IMR-90 (cell line): ENCODE measurements around the gene UGT1A3. TPM values are rescaled to one million over a fixed set of nuclear protein-coding genes. Genes with fewer than 3 reads are reported as not detected.

ENCODE experiments used
- ATAC-seq: fragments of 200-7000 bp; cut with Tn5 transposase; 2 replicates; pipeline ENCODE4 v1.9.1; 2020; ENCODE audit warnings: low read depth, mild to moderate bottlenecking, moderate library complexity
- BruUV-seq: library from RNA; stranded (reverse); fragments of 400-500 nt; replicated peaks from 2 replicates; lab custom pipeline; 2021; lab: Mats Ljungman, UMichigan
- CTCF ChIA-PET: fragments of 300-600 bp; formaldehyde crosslinking; extraction: SDS; loops from one replicate; lab custom pipeline; 2021; ENCODE audit warnings: antibody characterized with exemption; lab: Yijun Ruan, JAX
- POLR2A ChIA-PET: fragments of 300-600 bp; sonication (Branson Sonifier 250); formaldehyde crosslinking; loops from one replicate; lab custom pipeline; 2022; ENCODE audit warnings: antibody characterized with exemption; ENCODE audit not compliant: unreplicated experiment; lab: Charles Lee
- DNase-seq: peaks from one replicate; pipeline ENCODE4 v3.0.0; 2013
- H2AFZ ChIP-seq: replicated peaks from 2 replicates; pipeline ENCODE3; 2013; ENCODE audit warnings: low read length, mild to moderate bottlenecking; ENCODE audit not compliant: poor library complexity
- H2AK5ac ChIP-seq: 2 replicates; pipeline ENCODE4 v1.6.1; 2013; ENCODE audit warnings: low read depth, low read length, inconsistent platforms
- H2AK9ac ChIP-seq: replicated peaks from 2 replicates; pipeline ENCODE3; 2013; ENCODE audit warnings: mild to moderate bottlenecking, low read depth, low read length, moderate library complexity; ENCODE audit not compliant: poor library complexity
- H2BK120ac ChIP-seq: 2 replicates; pipeline ENCODE4 v1.6.1; 2013; ENCODE audit warnings: low read depth, low read length, inconsistent platforms
- H2BK15ac ChIP-seq: 3 replicates; pipeline ENCODE4 v1.6.1; 2013; ENCODE audit warnings: low read depth, low read length, inconsistent platforms
- H2BK20ac ChIP-seq: 2 replicates; pipeline ENCODE4 v1.6.1; 2013; ENCODE audit warnings: low read depth, mild to moderate bottlenecking, inconsistent platforms, low read length, moderate library complexity
- H2BK5ac ChIP-seq: 2 replicates; pipeline ENCODE4 v1.6.1; 2013; ENCODE audit warnings: mild to moderate bottlenecking, low read depth, low read length, inconsistent platforms; ENCODE audit not compliant: poor library complexity, severe bottlenecking
- H3K14ac ChIP-seq: replicated peaks from 2 replicates; pipeline ENCODE4 v1.6.1; 2013; ENCODE audit warnings: low read depth, low read length, inconsistent platforms
- H3K18ac ChIP-seq: 2 replicates; pipeline ENCODE4 v1.6.1; 2013; ENCODE audit warnings: low read depth, low read length, control low read depth
- H3K23ac ChIP-seq: 2 replicates; pipeline ENCODE4 v1.6.1; 2013; ENCODE audit warnings: low read depth, low read length, inconsistent platforms
- H3K27ac ChIP-seq: 2 replicates; pipeline ENCODE4 v1.5.1; 2013; ENCODE audit warnings: mild to moderate bottlenecking, control low read depth, low read length; ENCODE audit not compliant: insufficient read depth
- H3K27me3 ChIP-seq: 2 replicates; pipeline ENCODE4 v1.6.1; 2013; ENCODE audit warnings: low read length; ENCODE audit not compliant: control insufficient read depth, insufficient read depth
- H3K36me3 ChIP-seq: 2 replicates; pipeline ENCODE4 v1.6.1; 2013; ENCODE audit warnings: low read length, mixed read lengths; ENCODE audit not compliant: control insufficient read depth, insufficient read depth
- H3K4ac ChIP-seq: 2 replicates; pipeline ENCODE4 v1.6.1; 2013; ENCODE audit warnings: low read depth, low read length, inconsistent platforms
- H3K4me1 ChIP-seq: 2 replicates; pipeline ENCODE4 v1.6.1; 2013; ENCODE audit warnings: low read length, mixed read lengths; ENCODE audit not compliant: control insufficient read depth, insufficient read depth
- H3K4me2 ChIP-seq: 2 replicates; pipeline ENCODE4 v1.6.1; 2013; ENCODE audit warnings: low read depth, mild to moderate bottlenecking, control low read depth, low read length, moderate library complexity
- H3K4me3 ChIP-seq: 2 replicates; pipeline ENCODE4 v1.5.1; 2013; ENCODE audit warnings: low read depth, mild to moderate bottlenecking, control low read depth, low read length, moderate library complexity; ENCODE audit not compliant: insufficient read depth
- H3K56ac ChIP-seq: 2 replicates; pipeline ENCODE4 v1.6.1; 2013; ENCODE audit warnings: low read length, inconsistent platforms; ENCODE audit not compliant: insufficient read depth; ENCODE audit errors: extremely low read depth
- H3K79me1 ChIP-seq, 2 experiments: 2 replicates each; pipeline ENCODE4 v1.6.1; 2013; ENCODE audit warnings: low read length in 2 of 2, inconsistent platforms in 1 of 2, low read depth in 1 of 2
- H3K9ac ChIP-seq: 2 replicates; pipeline ENCODE4 v1.6.1; 2013; ENCODE audit warnings: low read depth, low read length, control low read depth
- H3K9me1 ChIP-seq: 2 replicates; pipeline ENCODE4 v1.6.1; 2013; ENCODE audit warnings: low read length, inconsistent platforms; ENCODE audit not compliant: insufficient read depth
- H3K9me3 ChIP-seq: 2 replicates; pipeline ENCODE4 v1.6.1; 2013; ENCODE audit warnings: low read length; ENCODE audit not compliant: control insufficient read depth, insufficient read depth
- H4K20me1 ChIP-seq: 2 replicates; pipeline ENCODE4 v1.6.1; 2013; ENCODE audit warnings: low read length, inconsistent platforms; ENCODE audit not compliant: insufficient read depth
- H4K5ac ChIP-seq: 2 replicates; pipeline ENCODE4 v1.6.1; 2013; ENCODE audit warnings: mild to moderate bottlenecking, low read depth, low read length, control low read depth
- H4K8ac ChIP-seq, 2 experiments: 2 replicates each; pipeline ENCODE4 v1.6.1; 2013; ENCODE audit warnings: low read depth in 2 of 2, low read length in 2 of 2, control low read depth in 1 of 2, inconsistent platforms in 1 of 2
- H4K91ac ChIP-seq: 2 replicates; pipeline ENCODE4 v1.6.1; 2013; ENCODE audit warnings: low read depth, low read length, inconsistent platforms; ENCODE audit not compliant: insufficient read depth
- FOS ChIP-seq: fragments of 150-350 bp; IDR thresholded peaks from 2 replicates; pipeline ENCODE4 v1.6.1; 2016; ENCODE audit warnings: low read depth, low read length
- MAFK ChIP-seq: IDR thresholded peaks from 2 replicates; pipeline ENCODE4 v1.6.1; 2012; ENCODE audit warnings: low read depth, low read length, improper control_type of control experiment
- MAZ ChIP-seq: IDR thresholded peaks from 2 replicates; pipeline ENCODE4 v1.6.1; 2012; ENCODE audit warnings: low read depth, mild to moderate bottlenecking, low read length, improper control_type of control experiment, moderate library complexity, borderline replicate concordance
- MXI1 ChIP-seq: IDR thresholded peaks from 2 replicates; pipeline ENCODE4 v1.6.1; 2012; ENCODE audit warnings: low read depth, mild to moderate bottlenecking, low read length, moderate library complexity, borderline replicate concordance
- USF2 ChIP-seq: fragments of 150-350 bp; IDR thresholded peaks from 2 replicates; pipeline ENCODE4 v1.6.1; 2017; ENCODE audit warnings: mild to moderate bottlenecking, antibody characterized with exemption, low read length, low read depth
- WGBS, 2 experiments: methylation state at CpG; one replicate each; pipeline versions ENCODE4 v1.1.5 to v1.1.7; 2013; ENCODE audit warnings: missing lambda C conversion rate in 2 of 2; ENCODE audit not compliant: insufficient read length in 1 of 2; ENCODE audit errors: extremely low coverage in 2 of 2; 5-methylcytosine and 5-hydroxymethylcytosine counted together
- dilution Hi-C: fragments of 300-500 bp; cut with HindIII; formaldehyde crosslinking; loops from one replicate; pipeline ENCODE4 v1.14.3; 2018; ENCODE audit warnings: low sequenced_read_pairs; ENCODE audit not compliant: unreplicated experiment
- in situ Hi-C: fragments of 300-500 bp; cut with MboI; formaldehyde crosslinking; loops from 3 replicates; pipeline ENCODE4 v1.14.3; 2019; ENCODE audit warnings: low sequenced_read_pairs, inconsistent platforms, mixed read lengths
- intact Hi-C: fragments of 100-400 bp; cut with micrococcal nuclease; formaldehyde crosslinking; loops from 2 replicates; pipeline ENCODE4 v1.10.0; 2022
- polyA plus RNA-seq, 3 experiments: library from polyadenylated mRNA; depleted of rRNA; stranded (reverse); fragments of >200 nt; gene quantifications; 2 replicates each; pipeline ENCODE4 v1.2.3, GENCODE V29; 2012; ENCODE audit warnings: low replicate concordance in 1 of 3
- total RNA-seq: library from RNA; depleted of rRNA; stranded (reverse); fragments of >200 nt; gene quantifications from 2 replicates; pipeline ENCODE4 v1.2.3, GENCODE V29; 2012

UGT1A3 gene
- total and polyA plus RNA-seq, 2 of the 4 experiments (the other 2 are of a cell fraction) = not detected

GRCh38 chr2:233740870-233741269 lies 12.0 kb downstream of the UGT1A3 start:
- in situ Hi-C loops = no loop called here
- no peak overlapping the region for H2AK5ac ChIP-seq
- ATAC-seq (no peak), DNase-seq (no peak)
- no peak for TF ChIP-seq USF2
- no peak for TF ChIP-seq MXI1
- no peak for TF ChIP-seq FOS
- TF ChIP-seq MAFK = no peak
- no peak for TF ChIP-seq MAZ
- no peaks in the 10 kb centered on the region for H3K9me3 ChIP-seq
- intact Hi-C loops = no loop called here
- no peak overlapping the region for H2AK9ac ChIP-seq
- H3K27me3 ChIP-seq = no peaks in the 10 kb centered on the region; the same call in 1 of the 2 replicates
- H3K4ac ChIP-seq = no peak overlapping the region
- H3K4me1 ChIP-seq = no peaks in the 10 kb centered on the region
- no peaks in the 10 kb centered on the region for H3K36me3 ChIP-seq
- no CpG with 5 or more reads among the region's 2 CpGs for WGBS, 2 experiments
- no peak overlapping the region for H2BK5ac ChIP-seq
- no peak overlapping the region for H2AFZ ChIP-seq
- H3K4me3 ChIP-seq = no peak overlapping the region
- ChIA-PET POLR2A (no interaction called here), CTCF (no interaction called here)
- H3K4me2 ChIP-seq = no peak overlapping the region
- H4K5ac ChIP-seq = no peak overlapping the region
- no peaks in the 10 kb centered on the region for H3K79me1 ChIP-seq
- BruUV-seq = no TSS peak
- H2BK20ac ChIP-seq = no peak overlapping the region
- H4K91ac ChIP-seq = no peak overlapping the region
- H3K23ac ChIP-seq = no peak overlapping the region
- H4K8ac ChIP-seq = no peak overlapping the region
- no peaks in the 10 kb centered on the region for H3K9me1 ChIP-seq
- H3K14ac ChIP-seq = no peak overlapping the region
- dilution Hi-C loops = no loop called here
- no peak overlapping the region for H3K27ac ChIP-seq
- H4K20me1 ChIP-seq = no peaks in the 10 kb centered on the region
- H3K18ac ChIP-seq = no peak overlapping the region
- no peak overlapping the region for H3K56ac ChIP-seq
- H2BK15ac ChIP-seq = no peak overlapping the region
- no peak overlapping the region for H3K9ac ChIP-seq
- H2BK120ac ChIP-seq = no peak overlapping the region
